Testis (tissue), 2 donors: ENCODE data around the gene HSPBP1.

Experiments
- POLR2A ChIP-seq: fragments of 450-650 bp; IDR thresholded peaks from one replicate; pipeline ENCODE4 v1.6.1; 2017; ENCODE audit warnings: antibody characterized with exemption, mild to moderate bottlenecking, moderate library complexity
- TF ChIP-seq, protein P1 (sequence below), 3 experiments: fragments of 450-650 bp in 2 of 3; fragments of 200-600 bp in 1 of 3; sonication (generic) in 1 of 3; IDR thresholded peaks; one replicate each; pipeline ENCODE4 v1.5.1; 2016 to 2019; ENCODE audit warnings: antibody characterized with exemption in 3 of 3, mild to moderate bottlenecking in 2 of 3, moderate library complexity in 1 of 3

DNA sequence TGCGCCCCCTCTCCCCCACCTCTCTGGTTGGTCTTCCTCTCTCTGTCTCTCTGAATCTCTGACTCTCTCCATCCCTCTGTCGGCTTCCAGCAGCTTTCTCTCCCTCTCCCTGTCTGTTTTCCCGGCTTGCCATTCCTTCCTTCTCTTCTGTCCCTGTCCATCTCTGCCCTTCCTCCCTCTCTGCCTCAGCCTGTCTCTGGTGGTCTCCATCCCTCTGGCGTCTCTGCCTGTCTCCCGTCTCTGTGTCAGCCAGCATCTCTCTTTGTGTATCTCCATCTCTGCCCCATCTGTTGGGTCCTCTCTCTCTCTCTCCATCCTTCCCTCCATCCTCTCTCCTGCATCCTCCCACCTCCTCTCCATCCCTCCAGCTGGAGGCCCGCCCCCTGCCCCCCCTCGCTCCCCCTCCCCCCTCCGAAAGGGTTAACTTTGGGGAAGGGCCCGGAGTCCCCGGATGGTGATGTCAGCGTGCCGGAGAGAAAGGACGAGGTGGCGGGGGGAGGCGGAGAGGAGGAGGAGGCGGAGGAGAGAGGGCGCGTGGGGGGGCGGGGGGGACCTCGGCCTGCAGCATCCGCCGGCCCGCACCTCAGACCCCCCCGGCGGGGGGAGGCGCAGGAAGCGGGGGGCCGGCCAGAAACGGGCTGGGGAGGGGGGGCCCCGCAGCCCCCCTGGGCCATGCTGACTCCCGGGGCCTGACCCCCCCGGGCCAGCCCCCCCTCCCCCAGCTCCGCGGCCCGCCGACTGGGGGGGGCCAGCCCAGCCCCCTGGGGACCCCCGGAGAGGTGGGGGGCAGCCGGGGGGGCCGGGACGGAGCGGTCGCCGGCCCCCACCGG, 3.9 kb upstream of the HSPBP1 start, which contains the start of gene BRSK1:
- TF ChIP-seq, protein P1, sequence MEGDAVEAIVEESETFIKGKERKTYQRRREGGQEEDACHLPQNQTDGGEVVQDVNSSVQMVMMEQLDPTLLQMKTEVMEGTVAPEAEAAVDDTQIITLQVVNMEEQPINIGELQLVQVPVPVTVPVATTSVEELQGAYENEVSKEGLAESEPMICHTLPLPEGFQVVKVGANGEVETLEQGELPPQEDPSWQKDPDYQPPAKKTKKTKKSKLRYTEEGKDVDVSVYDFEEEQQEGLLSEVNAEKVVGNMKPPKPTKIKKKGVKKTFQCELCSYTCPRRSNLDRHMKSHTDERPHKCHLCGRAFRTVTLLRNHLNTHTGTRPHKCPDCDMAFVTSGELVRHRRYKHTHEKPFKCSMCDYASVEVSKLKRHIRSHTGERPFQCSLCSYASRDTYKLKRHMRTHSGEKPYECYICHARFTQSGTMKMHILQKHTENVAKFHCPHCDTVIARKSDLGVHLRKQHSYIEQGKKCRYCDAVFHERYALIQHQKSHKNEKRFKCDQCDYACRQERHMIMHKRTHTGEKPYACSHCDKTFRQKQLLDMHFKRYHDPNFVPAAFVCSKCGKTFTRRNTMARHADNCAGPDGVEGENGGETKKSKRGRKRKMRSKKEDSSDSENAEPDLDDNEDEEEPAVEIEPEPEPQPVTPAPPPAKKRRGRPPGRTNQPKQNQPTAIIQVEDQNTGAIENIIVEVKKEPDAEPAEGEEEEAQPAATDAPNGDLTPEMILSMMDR (IDR thresholded peaks at IDR 0.05) = no peak
- TF ChIP-seq POLR2A = no peak
